B cell (primary cell): ENCODE measurements around the gene ISG15.

ENCODE experiments used
- EZH2 ChIP-seq: IDR thresholded peaks from 2 replicates; pipeline ENCODE4 v1.6.1; 2012; ENCODE audit warnings: borderline replicate concordance, low read depth, mild to moderate bottlenecking, moderate library complexity, low read length; ENCODE audit not compliant: insufficient read depth, poor library complexity, severe bottlenecking
- TF ChIP-seq, protein P1 (sequence below): fragments of 200-600 bp; IDR thresholded peaks from one replicate; pipeline ENCODE4 v1.8.0; 2022; ENCODE audit warnings: antibody characterized with exemption, mild to moderate bottlenecking

DNA sequence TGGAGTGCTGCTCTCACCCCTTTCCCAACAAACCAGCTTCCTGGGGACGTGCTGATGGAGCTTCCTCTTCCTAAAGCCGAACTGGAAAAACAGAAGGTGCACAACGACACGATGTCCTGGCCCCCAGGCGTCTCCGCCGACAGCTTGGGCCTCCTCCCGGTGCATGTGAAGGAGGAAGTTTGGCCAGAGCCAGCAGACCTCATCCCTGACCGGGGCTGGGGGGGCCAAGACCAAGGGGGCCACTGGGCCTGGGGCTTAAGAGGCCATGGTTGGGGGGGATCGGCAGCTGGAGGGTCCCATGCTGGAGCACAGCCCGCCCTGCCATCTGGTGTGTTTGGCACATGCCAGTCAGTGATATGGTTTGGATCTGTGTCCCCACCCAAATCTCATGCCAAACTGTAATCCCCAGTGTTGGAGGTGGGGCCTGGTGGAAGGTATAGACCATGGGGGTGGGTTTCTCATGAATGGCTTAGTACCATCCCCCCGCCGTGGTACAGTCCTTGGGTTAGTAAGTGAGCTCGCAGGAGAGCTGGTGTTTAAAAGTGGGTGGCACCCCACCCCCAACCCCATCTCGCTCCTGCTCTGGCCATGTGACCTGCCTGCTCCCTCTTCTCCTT lies 19.8 kb upstream of the ISG15 start:
- TF ChIP-seq, protein P1, sequence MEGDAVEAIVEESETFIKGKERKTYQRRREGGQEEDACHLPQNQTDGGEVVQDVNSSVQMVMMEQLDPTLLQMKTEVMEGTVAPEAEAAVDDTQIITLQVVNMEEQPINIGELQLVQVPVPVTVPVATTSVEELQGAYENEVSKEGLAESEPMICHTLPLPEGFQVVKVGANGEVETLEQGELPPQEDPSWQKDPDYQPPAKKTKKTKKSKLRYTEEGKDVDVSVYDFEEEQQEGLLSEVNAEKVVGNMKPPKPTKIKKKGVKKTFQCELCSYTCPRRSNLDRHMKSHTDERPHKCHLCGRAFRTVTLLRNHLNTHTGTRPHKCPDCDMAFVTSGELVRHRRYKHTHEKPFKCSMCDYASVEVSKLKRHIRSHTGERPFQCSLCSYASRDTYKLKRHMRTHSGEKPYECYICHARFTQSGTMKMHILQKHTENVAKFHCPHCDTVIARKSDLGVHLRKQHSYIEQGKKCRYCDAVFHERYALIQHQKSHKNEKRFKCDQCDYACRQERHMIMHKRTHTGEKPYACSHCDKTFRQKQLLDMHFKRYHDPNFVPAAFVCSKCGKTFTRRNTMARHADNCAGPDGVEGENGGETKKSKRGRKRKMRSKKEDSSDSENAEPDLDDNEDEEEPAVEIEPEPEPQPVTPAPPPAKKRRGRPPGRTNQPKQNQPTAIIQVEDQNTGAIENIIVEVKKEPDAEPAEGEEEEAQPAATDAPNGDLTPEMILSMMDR = no peak
- TF ChIP-seq EZH2 = no peak
